ENCODE data around the gene DUSP8.
"Not testable (repeated sequence)": the region's sequence is repeated elsewhere in the genome, so short reads cannot be mapped to it uniquely, and the experiment has no call there.

DNA sequence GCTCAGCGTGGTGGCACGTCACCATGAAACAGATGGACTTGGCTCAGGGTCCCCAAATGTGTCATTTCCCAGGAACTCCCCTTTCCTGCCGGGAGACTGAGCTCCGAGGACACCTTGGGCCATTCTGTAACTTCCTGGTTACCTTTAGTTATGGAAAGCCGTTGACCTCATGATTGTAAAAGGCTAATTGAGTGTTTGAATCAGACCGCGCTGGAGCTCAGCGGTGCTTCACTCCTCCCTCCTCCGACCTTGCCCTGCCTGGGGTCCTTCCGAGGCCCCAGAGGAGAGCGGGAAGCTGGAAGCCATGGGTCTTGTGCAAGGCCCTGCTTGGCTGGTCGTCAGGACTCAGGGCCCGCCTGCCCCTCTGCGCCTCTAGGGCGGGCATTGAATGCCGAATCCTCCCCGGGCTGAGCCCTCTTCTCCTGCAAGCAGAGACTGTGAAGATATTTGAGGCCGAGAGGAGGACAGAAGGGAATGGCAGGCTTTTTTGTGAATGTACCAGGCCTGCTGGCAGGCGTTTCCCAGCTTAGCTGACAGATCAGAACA lies 24.6 kb upstream of the DUSP8 start:
- TF ChIP-seq, protein P1, sequence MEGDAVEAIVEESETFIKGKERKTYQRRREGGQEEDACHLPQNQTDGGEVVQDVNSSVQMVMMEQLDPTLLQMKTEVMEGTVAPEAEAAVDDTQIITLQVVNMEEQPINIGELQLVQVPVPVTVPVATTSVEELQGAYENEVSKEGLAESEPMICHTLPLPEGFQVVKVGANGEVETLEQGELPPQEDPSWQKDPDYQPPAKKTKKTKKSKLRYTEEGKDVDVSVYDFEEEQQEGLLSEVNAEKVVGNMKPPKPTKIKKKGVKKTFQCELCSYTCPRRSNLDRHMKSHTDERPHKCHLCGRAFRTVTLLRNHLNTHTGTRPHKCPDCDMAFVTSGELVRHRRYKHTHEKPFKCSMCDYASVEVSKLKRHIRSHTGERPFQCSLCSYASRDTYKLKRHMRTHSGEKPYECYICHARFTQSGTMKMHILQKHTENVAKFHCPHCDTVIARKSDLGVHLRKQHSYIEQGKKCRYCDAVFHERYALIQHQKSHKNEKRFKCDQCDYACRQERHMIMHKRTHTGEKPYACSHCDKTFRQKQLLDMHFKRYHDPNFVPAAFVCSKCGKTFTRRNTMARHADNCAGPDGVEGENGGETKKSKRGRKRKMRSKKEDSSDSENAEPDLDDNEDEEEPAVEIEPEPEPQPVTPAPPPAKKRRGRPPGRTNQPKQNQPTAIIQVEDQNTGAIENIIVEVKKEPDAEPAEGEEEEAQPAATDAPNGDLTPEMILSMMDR (IDR thresholded peaks at IDR 0.05; ENCODE audit: insufficient read depth, low read length, poor library complexity, severe bottlenecking): not testable (repeated sequence)
- not testable (repeated sequence) for TF ChIP-seq EZH2phosphoT487 (conservative IDR thresholded peaks at IDR 0.05; ENCODE audit: low read length)

Measured in SU-DHL-6 (cell line).